ENCODE results near the gene CFD. TPM values are rescaled to one million over a fixed set of nuclear protein-coding genes. Genes with fewer than 3 reads are reported as not detected.

CFD gene
- total RNA-seq (2021; fragmentation: NEBNext Ultra II Directional; extraction: Animal tissue kit (Norgen Biotek cat#: 25700)) = 1 to 10 TPM in 3 of 6 experiments, under 1 TPM in 3; 0.84 to 1.7 (median 0.98) TPM
- long read RNA-seq, partial matches to known transcripts = 2 of 2 reads
- long read RNA-seq, other reads (novel, unspliced or antisense) = 0 of 2 reads

GRCh38 chr19:858868-859843 lies at the start of gene CFD:
CFD (plus strand) TSS chr19:859664; CDS start chr19:859690, 26 bp downstream.
- Mint-ChIP-seq H3K36me3 (ENCODE audit: low read depth) (no peaks in the 10 kb centered on the region), H3K27ac (no peak within 1 kb of the TSS), H3K27me3 (ENCODE audit: insufficient read depth) (peaks cover 4% of the 10 kb centered on the region; the same call in 1 of the 2 replicates), H3K9me3 (0 out of 2 replicates have a peak, but pooled peaks cover 3% of the 10 kb centered on the region), H3K4me1 (ENCODE audit: low read depth) (no peaks in the 10 kb centered on the region; the same call in 1 of the 2 replicates), H3K4me3 (no peak within 1 kb of the TSS)
- TF ChIP-seq CTCF (IDR thresholded peaks at IDR 0.05) = no peak
- no peak for DNase-seq

GRCh38 chr19:810077-810855 lies 49.2 kb upstream of the CFD start:
- Mint-ChIP-seq H3K36me3 (ENCODE audit: low read depth) (peaks cover 39% of the 10 kb centered on the region), H3K4me1 (ENCODE audit: low read depth) (no peaks in the 10 kb centered on the region), H3K4me3 (no peak overlapping the region), H3K27me3 (ENCODE audit: insufficient read depth) (peaks cover 29% of the 10 kb centered on the region), H3K9me3 (peaks cover 8% of the 10 kb centered on the region), H3K27ac (no peak overlapping the region)
- no peak for DNase-seq
- TF ChIP-seq CTCF (IDR thresholded peaks at IDR 0.05) = no peak

- H3K9me3 Mint-ChIP-seq = peaks cover 12% of the 10 kb centered on the region
- H3K36me3 Mint-ChIP-seq (ENCODE audit: low read depth) = peaks cover 43% of the 10 kb centered on the region
- DNase-seq = no peak
- no peak overlapping the region for H3K27ac Mint-ChIP-seq
- H3K4me1 Mint-ChIP-seq (ENCODE audit: low read depth) = no peaks in the 10 kb centered on the region
- H3K4me3 Mint-ChIP-seq = no peak overlapping the region
- peaks cover 31% of the 10 kb centered on the region for H3K27me3 Mint-ChIP-seq (ENCODE audit: insufficient read depth)
- no peak for TF ChIP-seq CTCF (IDR thresholded peaks at IDR 0.05)
Observed at GRCh38 chr19:810883-811489, 48.5 kb upstream of the CFD start.

- H3K27me3 Mint-ChIP-seq (ENCODE audit: insufficient read depth) = peaks cover 33% of the 10 kb centered on the region
- H3K27ac Mint-ChIP-seq = no peak overlapping the region
- no peak for TF ChIP-seq CTCF (IDR thresholded peaks at IDR 0.05)
- no peak overlapping the region for H3K4me3 Mint-ChIP-seq
- no peaks in the 10 kb centered on the region for H3K4me1 Mint-ChIP-seq (ENCODE audit: low read depth)
- H3K36me3 Mint-ChIP-seq (ENCODE audit: low read depth) = peaks cover 48% of the 10 kb centered on the region
- H3K9me3 Mint-ChIP-seq = peaks cover 13% of the 10 kb centered on the region
- no peak for DNase-seq
Observed at GRCh38 chr19:811506-812048, 47.9 kb upstream of the CFD start.
